GM12878 (cell line): Measurements from ENCODE around the gene SYCP3. TPM values are rescaled to one million over a fixed set of nuclear protein-coding genes. Genes with fewer than 3 reads are reported as not detected.

Experiments used
- ATAC-seq: fragments of 200-7000 bp; cut with Tn5 transposase; 3 replicates; pipeline ENCODE4 v1.9.1; 2020; ENCODE audit warnings: mild to moderate bottlenecking, moderate library complexity
- BruUV-seq: library from RNA; stranded (reverse); fragments of 400-500 nt; replicated peaks from 2 replicates; lab custom pipeline; 2021; lab: Mats Ljungman, UMichigan
- CTCF ChIA-PET: fragments of 300-600 bp; sonication (Branson Sonifier 250); formaldehyde crosslinking; extraction: SDS; loops from one replicate; lab custom pipeline; 2021; ENCODE audit warnings: inconsistent platforms; lab: Yijun Ruan, JAX
- POLR2A ChIA-PET: fragments of 350-600 bp; formaldehyde crosslinking; extraction: SDS; loops from one replicate; lab custom pipeline; 2021; ENCODE audit warnings: inconsistent platforms; lab: Charles Lee
- RAD21 ChIA-PET: fragments of 300-600 bp; sonication (Branson Sonifier 250); formaldehyde crosslinking; loops from one replicate; lab custom pipeline; 2023; ENCODE audit warnings: antibody characterized with exemption; ENCODE audit not compliant: unreplicated experiment; lab: Charles Lee
- SMC1A ChIA-PET: fragments of 300-600 bp; sonication (Branson Sonifier 250); formaldehyde crosslinking; loops from one replicate; lab custom pipeline; 2023; ENCODE audit not compliant: unreplicated experiment, uncharacterized antibody; lab: Charles Lee
- DNase-seq: peaks from one replicate; pipeline ENCODE4 v3.0.0-alpha.2; 2011; ENCODE audit warnings: low read depth, low spot score
- FAIRE-seq: peaks from 3 replicates; lab custom pipeline; 2011; peaks lifted over from hg19 to GRCh38; lab: Jason Lieb, UNC
- H2AFZ ChIP-seq: 2 replicates; pipeline ENCODE4 v1.6.0; 2011; ENCODE audit warnings: low read depth, low read length, control low read depth; ENCODE audit not compliant: control insufficient read depth
- H3K27ac ChIP-seq: 2 replicates; pipeline ENCODE4 v1.5.1; 2011; ENCODE audit warnings: control low read depth; ENCODE audit not compliant: control insufficient read depth, insufficient read depth
- H3K27me3 ChIP-seq, 2 experiments: replicated peaks in 1 of 2; 2 replicates each; pipeline versions ENCODE4 v1.6.0 to v1.6.1; 2011; ENCODE audit warnings: low read length in 1 of 2; ENCODE audit not compliant: control insufficient read depth in 2 of 2, insufficient read depth in 2 of 2
- H3K36me3 ChIP-seq, 2 experiments: 2 replicates each; pipeline ENCODE4 v1.5.1; 2011; ENCODE audit warnings: low read length in 1 of 2; ENCODE audit not compliant: control insufficient read depth in 2 of 2, insufficient read depth in 2 of 2
- H3K4me1 ChIP-seq: 2 replicates; pipeline ENCODE4 v1.6.1; 2011; ENCODE audit warnings: mild to moderate bottlenecking, low read length, moderate library complexity, mixed read lengths; ENCODE audit not compliant: control insufficient read depth, insufficient read depth
- H3K4me2 ChIP-seq: 2 replicates; pipeline ENCODE4 v1.6.0; 2011; ENCODE audit warnings: control low read depth; ENCODE audit not compliant: control insufficient read depth, insufficient read depth
- H3K4me3 ChIP-seq: fragments of 200-600 bp; sonication (generic); 2 replicates; pipeline ENCODE4 v1.5.1; 2016
- H3K79me2 ChIP-seq: 2 replicates; pipeline ENCODE4 v1.6.0; 2011; ENCODE audit warnings: low read length; ENCODE audit not compliant: control insufficient read depth, insufficient read depth
- H3K9ac ChIP-seq: 2 replicates; pipeline ENCODE4 v1.8.0; 2011; ENCODE audit warnings: low read length, control low read depth, mixed read lengths; ENCODE audit not compliant: control insufficient read depth, insufficient read depth
- H3K9me3 ChIP-seq: replicated peaks from 3 replicates; pipeline ENCODE4 v1.5.1; 2011; ENCODE audit warnings: mild to moderate bottlenecking, low read length; ENCODE audit not compliant: control insufficient read depth, insufficient read depth
- H4K20me1 ChIP-seq: 2 replicates; pipeline ENCODE4 v1.6.0; 2011; ENCODE audit not compliant: control insufficient read depth, insufficient read depth
- CHD2 ChIP-seq: IDR thresholded peaks from 2 replicates; pipeline ENCODE4 v1.6.1; 2011; ENCODE audit warnings: low read depth, low read length, improper control_type of control experiment, borderline replicate concordance
- SMAD1 ChIP-seq: fragments of 450-650 bp; IDR thresholded peaks from 2 replicates; pipeline ENCODE4 v1.6.1; 2018; ENCODE audit warnings: mild to moderate bottlenecking, low read depth; ENCODE audit not compliant: partially characterized antibody
- SRF ChIP-seq, 2 experiments: IDR thresholded peaks; 2 replicates each; pipeline ENCODE4 v1.6.1; 2011; ENCODE audit warnings: low read depth in 2 of 2, low read length in 2 of 2, mild to moderate bottlenecking in 1 of 2, moderate library complexity in 1 of 2
- whole genome bisulfite sequencing: methylation state at CpG from one replicate; pipeline ENCODE4 v1.1.6; 2016; ENCODE audit warnings: low lambda C conversion rate; ENCODE audit not compliant: insufficient replicate concordance, insufficient coverage; ENCODE audit errors: missing lambda C conversion rate; 5-methylcytosine and 5-hydroxymethylcytosine counted together
- in situ Hi-C: fragments of 300-500 bp; cut with MboI; formaldehyde crosslinking; loops from 9 replicates; pipeline ENCODE4 v1.14.3; 2018; ENCODE audit warnings: mixed read lengths
- intact Hi-C: fragments of 100-400 bp; cut with micrococcal nuclease; formaldehyde crosslinking; loops from one replicate; pipeline ENCODE4 v1.14.2; 2022; ENCODE audit not compliant: unreplicated experiment
- polyA plus RNA-seq, 11 experiments: library from polyadenylated mRNA; depleted of rRNA in 4 of 11; unstranded in 6 of 11; stranded (reverse) in 5 of 11; fragments of >200 nt; fragmentation: Nextera tagmentation in 4 of 11; fragmentation: Illumina TruSeq in 1 of 11; extraction: Ambion mirVana in 4 of 11; extraction: Trizol in 1 of 11; gene quantifications; 1 replicate in 1 of 11; 2 replicates in 10 of 11; pipeline versions ENCODE4 v1.2.1 to v1.2.3, GENCODE V29; 2011 to 2016; ENCODE audit warnings: inconsistent platforms in 2 of 11, missing spikeins in 2 of 11, low read depth in 1 of 11
- total RNA-seq, 4 experiments: library from RNA; depleted of rRNA in 3 of 4; stranded (reverse); fragments of >200 nt in 3 of 4; fragmentation: Illumina TruSeq in 1 of 4; extraction: Trizol in 1 of 4; gene quantifications; 2 replicates each; pipeline versions ENCODE4 v1.2.1 to v1.2.3, GENCODE V29; 2013 to 2021
- TF ChIP-seq, protein P1 (sequence below): fragments of 450-650 bp; IDR thresholded peaks from 2 replicates; pipeline ENCODE4 v1.6.1; 2017; ENCODE audit warnings: antibody characterized with exemption, mild to moderate bottlenecking, moderate library complexity
- TF ChIP-seq, protein P2 (sequence below): fragments of 450-650 bp; IDR thresholded peaks from 2 replicates; pipeline ENCODE4 v1.6.1; 2017; ENCODE audit warnings: mild to moderate bottlenecking, low read depth, inconsistent platforms; ENCODE audit not compliant: poor library complexity, severe bottlenecking
- TF ChIP-seq, protein P3 (sequence below): fragments of 450-650 bp; IDR thresholded peaks from 2 replicates; pipeline ENCODE4 v1.6.1; 2014; ENCODE audit warnings: mild to moderate bottlenecking
- TF ChIP-seq, protein P4 (sequence below): fragments of 450-650 bp; IDR thresholded peaks from 2 replicates; pipeline ENCODE4 v1.6.1; 2017; ENCODE audit warnings: mild to moderate bottlenecking, moderate library complexity
- TF ChIP-seq, protein P5 (sequence below): fragments of 450-650 bp; IDR thresholded peaks from 2 replicates; pipeline ENCODE4 v1.6.1; 2018; ENCODE audit warnings: borderline replicate concordance, mild to moderate bottlenecking; ENCODE audit not compliant: partially characterized antibody

Gene SYCP3
- total and polyA plus RNA-seq, 10 of the 15 experiments (the other 5 are each of a cell fraction or from before 2014, with no cell fraction given), result 0.08 to 0.58 (median 0.21) TPM

DNA sequence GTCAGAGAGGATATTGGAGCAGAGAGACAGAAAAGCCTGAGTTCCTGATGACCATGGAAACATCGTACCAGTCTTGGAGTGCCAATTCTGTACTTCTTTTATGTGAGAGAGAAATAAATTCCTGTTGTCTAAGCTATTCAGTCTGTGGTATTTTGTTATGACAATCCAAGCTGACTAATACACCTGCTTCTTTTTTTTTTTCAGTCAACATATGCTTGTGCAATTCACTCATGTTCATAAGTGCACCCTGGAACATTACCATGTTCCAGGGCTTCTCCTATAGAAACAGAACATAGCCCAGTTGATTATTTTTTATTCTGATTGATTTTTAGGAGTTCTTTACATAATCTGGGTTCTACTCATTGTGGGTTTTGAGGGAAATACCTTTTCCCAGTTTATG is 43.6 kb downstream of the SYCP3 start (continued):
- TF ChIP-seq, protein P1, sequence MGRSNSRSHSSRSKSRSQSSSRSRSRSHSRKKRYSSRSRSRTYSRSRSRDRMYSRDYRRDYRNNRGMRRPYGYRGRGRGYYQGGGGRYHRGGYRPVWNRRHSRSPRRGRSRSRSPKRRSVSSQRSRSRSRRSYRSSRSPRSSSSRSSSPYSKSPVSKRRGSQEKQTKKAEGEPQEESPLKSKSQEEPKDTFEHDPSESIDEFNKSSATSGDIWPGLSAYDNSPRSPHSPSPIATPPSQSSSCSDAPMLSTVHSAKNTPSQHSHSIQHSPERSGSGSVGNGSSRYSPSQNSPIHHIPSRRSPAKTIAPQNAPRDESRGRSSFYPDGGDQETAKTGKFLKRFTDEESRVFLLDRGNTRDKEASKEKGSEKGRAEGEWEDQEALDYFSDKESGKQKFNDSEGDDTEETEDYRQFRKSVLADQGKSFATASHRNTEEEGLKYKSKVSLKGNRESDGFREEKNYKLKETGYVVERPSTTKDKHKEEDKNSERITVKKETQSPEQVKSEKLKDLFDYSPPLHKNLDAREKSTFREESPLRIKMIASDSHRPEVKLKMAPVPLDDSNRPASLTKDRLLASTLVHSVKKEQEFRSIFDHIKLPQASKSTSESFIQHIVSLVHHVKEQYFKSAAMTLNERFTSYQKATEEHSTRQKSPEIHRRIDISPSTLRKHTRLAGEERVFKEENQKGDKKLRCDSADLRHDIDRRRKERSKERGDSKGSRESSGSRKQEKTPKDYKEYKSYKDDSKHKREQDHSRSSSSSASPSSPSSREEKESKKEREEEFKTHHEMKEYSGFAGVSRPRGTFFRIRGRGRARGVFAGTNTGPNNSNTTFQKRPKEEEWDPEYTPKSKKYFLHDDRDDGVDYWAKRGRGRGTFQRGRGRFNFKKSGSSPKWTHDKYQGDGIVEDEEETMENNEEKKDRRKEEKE, result no peak
- TF ChIP-seq, all 136 proteins: peak for 0

DNA sequence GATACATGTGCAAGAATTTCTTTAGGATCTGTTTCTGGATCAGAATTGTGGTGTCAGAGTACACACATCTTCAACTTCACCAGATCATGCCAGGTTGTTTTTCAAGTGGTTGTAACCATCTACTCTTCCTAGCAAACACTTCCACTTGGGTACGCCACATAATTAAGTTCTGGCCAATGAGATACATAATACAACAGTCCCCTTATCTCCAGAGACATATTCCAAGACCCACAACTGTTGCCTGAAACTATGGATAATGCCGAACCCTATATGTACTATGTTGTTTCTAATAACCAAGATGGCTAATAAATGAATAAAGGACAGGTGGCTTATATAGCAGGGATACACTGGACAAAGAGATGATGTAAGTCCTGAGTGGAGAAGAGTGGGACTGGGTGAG is 44.3 kb downstream of the SYCP3 start:
- ChIA-PET SMC1A (interaction anchor here (0.9 kb wide), 1 partner anchor 19 kb away, joined by 5 read pairs; no protein-coding TSS in a partner anchor), POLR2A (no interaction called here), RAD21 (no interaction called here), CTCF (interaction anchor here (1.4 kb wide), 1 partner anchor 13 kb away, joined by 3 read pairs; no protein-coding TSS in a partner anchor)
- H3K27ac ChIP-seq, result no peak overlapping the region
- H3K36me3 ChIP-seq, result no peaks in the 10 kb centered on the region
- in situ Hi-C loops, result no loop called here
- H3K4me3 ChIP-seq, result no peak overlapping the region
- no peak for DNase-seq
- intact Hi-C loops, result loop anchor here (10.0 kb wide), 1 partner anchor 120 kb away; no protein-coding TSS in a partner anchor
- H2AFZ ChIP-seq, result no peak overlapping the region
- peaks cover 4% of the 10 kb centered on the region for H3K4me1 ChIP-seq
- ATAC-seq, result no peak
- H4K20me1 ChIP-seq, result no peaks in the 10 kb centered on the region
- H3K4me2 ChIP-seq, result no peak overlapping the region
- no peaks in the 10 kb centered on the region for H3K27me3 ChIP-seq
- BruUV-seq, result no TSS peak
- no peaks in the 10 kb centered on the region for H3K79me2 ChIP-seq
- H3K9ac ChIP-seq, result no peak overlapping the region
- FAIRE-seq, result no peak
- no peaks in the 10 kb centered on the region for H3K9me3 ChIP-seq
- WGBS, result 95% methylated on average over 2 of the region's 2 CpGs
- TF ChIP-seq, protein P2, sequence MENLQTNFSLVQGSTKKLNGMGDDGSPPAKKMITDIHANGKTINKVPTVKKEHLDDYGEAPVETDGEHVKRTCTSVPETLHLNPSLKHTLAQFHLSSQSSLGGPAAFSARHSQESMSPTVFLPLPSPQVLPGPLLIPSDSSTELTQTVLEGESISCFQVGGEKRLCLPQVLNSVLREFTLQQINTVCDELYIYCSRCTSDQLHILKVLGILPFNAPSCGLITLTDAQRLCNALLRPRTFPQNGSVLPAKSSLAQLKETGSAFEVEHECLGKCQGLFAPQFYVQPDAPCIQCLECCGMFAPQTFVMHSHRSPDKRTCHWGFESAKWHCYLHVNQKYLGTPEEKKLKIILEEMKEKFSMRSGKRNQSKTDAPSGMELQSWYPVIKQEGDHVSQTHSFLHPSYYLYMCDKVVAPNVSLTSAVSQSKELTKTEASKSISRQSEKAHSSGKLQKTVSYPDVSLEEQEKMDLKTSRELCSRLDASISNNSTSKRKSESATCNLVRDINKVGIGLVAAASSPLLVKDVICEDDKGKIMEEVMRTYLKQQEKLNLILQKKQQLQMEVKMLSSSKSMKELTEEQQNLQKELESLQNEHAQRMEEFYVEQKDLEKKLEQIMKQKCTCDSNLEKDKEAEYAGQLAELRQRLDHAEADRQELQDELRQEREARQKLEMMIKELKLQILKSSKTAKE, result no peak
- TF ChIP-seq SMAD1 (no peak), CHD2 (no peak), SRF (IDR thresholded peaks at IDR 0.05; ENCODE audit: low read depth in 2 of 2, low read length in 2 of 2) (no peak)
- TF ChIP-seq, protein P3, sequence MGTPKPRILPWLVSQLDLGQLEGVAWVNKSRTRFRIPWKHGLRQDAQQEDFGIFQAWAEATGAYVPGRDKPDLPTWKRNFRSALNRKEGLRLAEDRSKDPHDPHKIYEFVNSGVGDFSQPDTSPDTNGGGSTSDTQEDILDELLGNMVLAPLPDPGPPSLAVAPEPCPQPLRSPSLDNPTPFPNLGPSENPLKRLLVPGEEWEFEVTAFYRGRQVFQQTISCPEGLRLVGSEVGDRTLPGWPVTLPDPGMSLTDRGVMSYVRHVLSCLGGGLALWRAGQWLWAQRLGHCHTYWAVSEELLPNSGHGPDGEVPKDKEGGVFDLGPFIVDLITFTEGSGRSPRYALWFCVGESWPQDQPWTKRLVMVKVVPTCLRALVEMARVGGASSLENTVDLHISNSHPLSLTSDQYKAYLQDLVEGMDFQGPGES, result no peak
- TF ChIP-seq, protein P4, sequence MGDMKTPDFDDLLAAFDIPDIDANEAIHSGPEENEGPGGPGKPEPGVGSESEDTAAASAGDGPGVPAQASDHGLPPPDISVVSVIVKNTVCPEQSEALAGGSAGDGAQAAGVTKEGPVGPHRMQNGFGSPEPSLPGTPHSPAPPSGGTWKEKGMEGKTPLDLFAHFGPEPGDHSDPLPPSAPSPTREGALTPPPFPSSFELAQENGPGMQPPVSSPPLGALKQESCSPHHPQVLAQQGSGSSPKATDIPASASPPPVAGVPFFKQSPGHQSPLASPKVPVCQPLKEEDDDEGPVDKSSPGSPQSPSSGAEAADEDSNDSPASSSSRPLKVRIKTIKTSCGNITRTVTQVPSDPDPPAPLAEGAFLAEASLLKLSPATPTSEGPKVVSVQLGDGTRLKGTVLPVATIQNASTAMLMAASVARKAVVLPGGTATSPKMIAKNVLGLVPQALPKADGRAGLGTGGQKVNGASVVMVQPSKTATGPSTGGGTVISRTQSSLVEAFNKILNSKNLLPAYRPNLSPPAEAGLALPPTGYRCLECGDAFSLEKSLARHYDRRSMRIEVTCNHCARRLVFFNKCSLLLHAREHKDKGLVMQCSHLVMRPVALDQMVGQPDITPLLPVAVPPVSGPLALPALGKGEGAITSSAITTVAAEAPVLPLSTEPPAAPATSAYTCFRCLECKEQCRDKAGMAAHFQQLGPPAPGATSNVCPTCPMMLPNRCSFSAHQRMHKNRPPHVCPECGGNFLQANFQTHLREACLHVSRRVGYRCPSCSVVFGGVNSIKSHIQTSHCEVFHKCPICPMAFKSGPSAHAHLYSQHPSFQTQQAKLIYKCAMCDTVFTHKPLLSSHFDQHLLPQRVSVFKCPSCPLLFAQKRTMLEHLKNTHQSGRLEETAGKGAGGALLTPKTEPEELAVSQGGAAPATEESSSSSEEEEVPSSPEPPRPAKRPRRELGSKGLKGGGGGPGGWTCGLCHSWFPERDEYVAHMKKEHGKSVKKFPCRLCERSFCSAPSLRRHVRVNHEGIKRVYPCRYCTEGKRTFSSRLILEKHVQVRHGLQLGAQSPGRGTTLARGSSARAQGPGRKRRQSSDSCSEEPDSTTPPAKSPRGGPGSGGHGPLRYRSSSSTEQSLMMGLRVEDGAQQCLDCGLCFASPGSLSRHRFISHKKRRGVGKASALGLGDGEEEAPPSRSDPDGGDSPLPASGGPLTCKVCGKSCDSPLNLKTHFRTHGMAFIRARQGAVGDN, result no peak
- TF ChIP-seq, protein P5, sequence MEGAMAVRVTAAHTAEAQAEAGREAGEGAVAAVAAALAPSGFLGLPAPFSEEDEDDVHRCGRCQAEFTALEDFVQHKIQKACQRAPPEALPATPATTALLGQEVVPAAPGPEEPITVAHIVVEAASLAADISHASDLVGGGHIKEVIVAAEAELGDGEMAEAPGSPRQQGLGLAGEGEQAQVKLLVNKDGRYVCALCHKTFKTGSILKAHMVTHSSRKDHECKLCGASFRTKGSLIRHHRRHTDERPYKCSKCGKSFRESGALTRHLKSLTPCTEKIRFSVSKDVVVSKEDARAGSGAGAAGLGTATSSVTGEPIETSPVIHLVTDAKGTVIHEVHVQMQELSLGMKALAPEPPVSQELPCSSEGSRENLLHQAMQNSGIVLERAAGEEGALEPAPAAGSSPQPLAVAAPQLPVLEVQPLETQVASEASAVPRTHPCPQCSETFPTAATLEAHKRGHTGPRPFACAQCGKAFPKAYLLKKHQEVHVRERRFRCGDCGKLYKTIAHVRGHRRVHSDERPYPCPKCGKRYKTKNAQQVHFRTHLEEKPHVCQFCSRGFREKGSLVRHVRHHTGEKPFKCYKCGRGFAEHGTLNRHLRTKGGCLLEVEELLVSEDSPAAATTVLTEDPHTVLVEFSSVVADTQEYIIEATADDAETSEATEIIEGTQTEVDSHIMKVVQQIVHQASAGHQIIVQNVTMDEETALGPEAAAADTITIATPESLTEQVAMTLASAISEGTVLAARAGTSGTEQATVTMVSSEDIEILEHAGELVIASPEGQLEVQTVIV, result no peak
